NCI-H524 (cell line): ENCODE results near the gene IL1B.

ENCODE experiments used
- DNase-seq, 2 experiments: peaks; one replicate each; lab custom pipeline; 2025; lab: John Stamatoyannopoulos, UW

The IL1B gene

GRCh38 chr2:112836695-112837117, at the start of gene IL1B:
Gene IL1B (minus strand): TSS chr2:112836779. CDS start chr2:112836229, 550 bp downstream.
- no peak for DNase-seq

- DNase-seq = no peak
Measured at GRCh38 chr2:112886291-112886690, 49.7 kb upstream of the IL1B start.

DNA sequence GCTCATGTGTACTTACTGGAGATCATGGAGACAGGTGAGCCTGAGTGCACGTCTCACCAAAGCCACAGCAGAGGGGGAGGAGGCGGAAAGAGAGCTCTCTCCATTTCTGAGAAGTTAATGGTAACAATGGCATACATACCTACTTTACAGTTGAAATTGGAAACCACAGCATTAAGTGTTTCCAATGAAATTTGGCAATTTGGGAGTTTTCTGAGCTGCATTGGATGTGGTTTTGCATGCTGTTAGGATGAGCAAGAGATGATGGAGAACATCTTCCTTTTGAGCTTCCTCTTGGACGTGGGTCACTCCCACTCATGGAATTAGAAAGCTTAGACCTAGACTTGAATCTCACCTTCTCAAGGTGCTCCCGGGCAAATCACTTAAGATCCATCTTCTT, 48.9 kb upstream of the IL1B start:
- DNase-seq = no peak

DNA sequence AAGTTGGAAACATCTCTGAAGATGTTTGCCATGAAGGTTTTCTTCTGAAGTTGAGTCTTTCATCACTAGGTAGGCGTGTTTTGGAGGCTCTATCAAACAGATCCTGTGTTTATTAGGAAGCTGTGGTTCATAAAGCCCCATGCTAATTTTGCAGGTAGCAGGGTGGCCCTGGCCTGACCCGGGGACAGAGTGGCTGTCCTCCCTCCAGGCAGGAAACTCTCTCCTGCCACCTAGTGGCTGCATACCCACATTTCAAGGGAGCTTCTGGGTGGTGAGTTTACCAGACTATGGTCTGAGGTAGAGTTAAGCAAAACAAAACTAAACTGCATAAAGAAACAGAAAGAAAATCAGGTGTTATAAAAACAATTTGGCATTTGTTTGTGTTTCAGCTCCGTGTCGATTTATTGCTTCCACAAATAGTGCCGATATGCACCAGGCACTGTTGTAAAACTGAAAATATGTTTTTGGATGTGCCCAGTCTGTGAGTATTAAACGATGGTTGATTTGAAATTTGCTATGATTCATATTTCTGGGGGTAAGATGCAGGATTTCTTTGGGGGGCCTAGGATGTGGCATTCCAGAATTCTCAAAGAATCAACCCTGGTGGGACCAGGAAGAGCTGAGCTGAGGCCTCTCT, 48.4 kb upstream of the IL1B start:
- no peak for DNase-seq

GRCh38 chr2:112883669-112884068, 47.1 kb upstream of the IL1B start:
- DNase-seq = no peak

GRCh38 chr2:112881217-112881985, 44.8 kb upstream of the IL1B start:
- DNase-seq = peak in 1 of 2 experiments; percentile 41

DNA sequence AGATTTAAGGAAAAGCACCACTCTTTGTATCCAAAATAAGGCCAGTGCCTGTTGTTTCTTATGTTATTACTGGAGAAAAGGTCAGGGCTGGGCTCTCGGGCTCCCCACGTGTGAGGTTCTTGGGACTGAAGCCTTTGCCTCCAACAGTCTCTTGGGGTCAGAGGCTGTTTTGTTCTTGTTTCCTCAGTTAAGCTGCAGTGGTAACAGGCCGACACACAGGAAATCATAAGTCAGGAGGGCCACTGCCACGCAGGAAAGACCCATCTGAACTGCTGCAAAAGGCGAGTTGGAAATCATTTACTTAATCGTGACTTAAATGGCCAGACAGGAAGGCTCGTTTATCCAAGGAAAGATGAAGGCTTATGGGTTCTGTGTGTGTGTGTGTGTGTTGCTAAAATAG, 44.1 kb upstream of the IL1B start:
- DNase-seq = no peak

DNA sequence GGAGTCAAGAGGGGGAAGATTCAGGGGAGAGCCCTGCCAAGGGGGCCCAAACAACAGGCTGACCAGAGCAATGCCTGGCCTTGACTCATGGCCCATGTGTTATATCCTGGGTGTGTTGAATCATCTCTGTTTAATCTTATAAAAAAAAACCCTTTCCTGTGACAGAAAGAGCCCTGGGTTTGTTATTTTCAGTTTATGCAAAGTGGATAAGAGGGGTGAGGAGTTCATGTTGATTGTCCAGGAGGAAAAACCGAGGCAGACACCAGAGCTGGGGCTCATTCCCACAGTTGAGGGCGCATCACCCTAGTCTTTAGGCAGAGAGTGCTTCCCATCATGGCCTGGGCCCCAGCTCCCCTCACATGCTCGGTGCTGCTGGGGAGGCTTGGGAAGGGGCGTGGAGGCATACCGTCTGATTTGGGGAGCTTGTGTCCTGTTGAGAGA, 43.5 kb upstream of the IL1B start:
- no peak for DNase-seq

DNA sequence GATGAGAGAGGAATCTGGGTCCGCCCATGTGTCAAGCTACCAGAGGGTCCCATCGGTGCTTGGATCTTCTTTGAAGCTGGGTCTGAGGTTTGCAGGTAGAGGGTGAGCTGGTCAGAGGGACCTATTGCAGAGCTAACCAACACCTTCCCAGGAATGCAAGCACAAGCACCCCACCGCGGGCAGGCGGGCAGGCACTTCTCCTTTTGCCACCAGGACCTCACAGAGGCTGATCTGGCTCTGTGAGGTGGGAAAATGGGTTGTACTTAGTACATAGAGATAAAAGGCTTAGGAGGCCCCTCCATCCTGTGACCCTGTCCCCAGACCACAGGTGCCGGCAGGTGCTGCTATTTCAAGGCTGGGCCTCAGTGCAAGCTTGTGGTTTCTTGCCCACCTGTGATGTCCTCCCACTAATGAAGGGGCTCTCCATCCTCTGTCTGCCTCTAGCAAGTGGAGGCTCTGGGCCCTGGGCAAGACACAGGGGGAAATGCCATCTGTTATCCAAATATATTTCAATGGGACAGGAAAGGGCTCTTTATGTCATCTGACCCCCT, 43.0 kb upstream of the IL1B start:
- DNase-seq = no peak

DNA sequence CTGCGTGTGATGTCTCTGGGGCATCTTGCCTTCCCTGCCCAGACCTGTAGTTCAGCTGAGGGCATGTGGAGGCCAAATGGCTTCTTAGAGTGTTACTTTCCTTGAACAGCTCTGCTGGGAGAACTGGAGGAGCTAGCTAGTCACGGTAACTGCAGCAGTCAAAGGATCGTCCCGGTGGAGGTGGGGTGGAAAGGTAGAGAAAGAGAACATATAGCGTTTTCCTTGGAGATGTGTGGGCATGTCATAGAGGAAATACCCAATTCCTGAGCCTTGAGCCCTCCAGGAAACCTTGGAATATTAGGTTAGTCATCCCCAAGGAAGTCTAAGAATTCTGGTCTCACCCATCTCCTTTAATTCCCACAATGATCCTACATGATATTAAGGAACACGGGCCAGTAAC, 40.8 kb upstream of the IL1B start:
- DNase-seq = no peak

GRCh38 chr2:112876971-112877361, 40.4 kb upstream of the IL1B start:
- DNase-seq = no peak

DNA sequence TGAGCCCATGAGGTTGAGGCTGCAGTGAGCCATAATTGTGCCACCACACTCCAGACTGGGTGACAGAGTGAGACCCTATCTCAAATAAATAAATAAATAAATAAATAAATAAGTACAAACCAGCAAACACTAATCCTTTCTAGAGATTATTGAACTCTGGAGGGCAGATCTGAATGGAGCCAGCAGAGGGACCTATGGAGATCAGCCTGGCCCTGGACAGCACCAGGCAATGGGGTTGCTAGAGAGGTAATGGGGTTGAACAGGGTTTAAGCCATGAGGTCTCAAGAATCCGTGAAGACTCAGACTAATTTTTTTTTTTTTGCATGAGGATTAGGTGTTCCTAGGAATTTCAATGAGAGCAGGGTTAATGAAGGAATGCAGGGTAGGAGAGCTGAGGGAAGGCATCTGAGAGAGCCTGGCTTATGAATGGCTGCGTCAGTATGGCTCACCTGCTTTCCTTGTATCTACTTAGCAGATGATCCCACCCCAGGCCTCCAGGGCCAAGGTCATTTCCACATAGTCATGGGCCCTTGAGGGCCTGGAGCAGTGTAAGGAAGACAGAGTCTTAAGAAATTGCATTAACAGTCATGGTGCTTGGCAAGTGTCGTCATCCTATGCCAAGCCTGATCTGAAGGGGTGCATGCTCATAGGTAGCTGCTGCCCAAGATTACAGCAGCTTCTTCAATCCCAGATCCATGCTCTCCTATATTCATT, 39.8 kb upstream of the IL1B start:
- no peak for DNase-seq

DNA sequence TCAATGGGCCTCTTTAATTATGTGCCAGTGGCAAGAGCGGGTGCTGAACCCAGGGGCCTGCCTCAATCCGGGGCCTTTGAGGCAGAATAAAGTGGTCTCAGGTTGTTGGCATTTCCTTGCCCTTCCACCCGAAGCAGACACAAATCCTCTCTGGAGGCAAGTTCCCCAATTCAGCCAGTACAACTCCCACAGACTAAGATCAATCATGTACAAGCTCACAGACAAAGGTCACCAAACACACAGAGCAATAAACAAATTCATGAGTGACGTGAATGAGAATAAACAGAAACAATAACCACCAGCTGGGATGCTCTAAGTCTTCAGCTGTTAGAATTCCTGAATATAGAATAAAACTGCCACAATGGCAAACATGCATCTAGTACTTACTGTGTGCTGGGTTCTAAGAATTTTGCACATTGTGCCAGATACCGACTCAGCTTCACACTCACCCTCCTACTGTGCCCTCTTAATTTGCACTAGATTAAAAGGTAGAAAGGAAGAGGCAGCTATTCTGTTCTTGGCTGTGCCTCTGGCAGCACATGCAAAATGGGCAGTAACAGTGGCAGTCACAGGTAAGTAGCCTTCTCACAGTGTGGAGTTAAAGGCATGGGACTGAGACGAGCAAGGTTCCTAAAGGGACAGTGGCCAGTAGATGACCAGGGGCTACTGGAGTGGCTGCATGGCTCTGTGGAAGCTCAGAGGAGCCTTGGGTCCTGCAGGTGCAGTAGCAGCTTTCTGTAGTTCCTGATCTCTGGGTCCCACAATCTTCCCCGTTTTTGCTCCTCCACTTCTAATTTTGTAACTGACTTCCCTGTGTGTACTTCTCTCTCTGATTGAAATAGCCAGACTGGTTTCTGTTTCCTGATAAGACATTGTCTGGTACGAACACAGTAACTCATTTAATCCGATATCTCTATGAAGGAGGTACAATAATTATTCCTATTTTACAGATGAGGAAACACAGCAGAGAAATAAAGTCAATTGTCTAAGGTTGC, 34.6 kb upstream of the IL1B start:
- DNase-seq = no peak

DNA sequence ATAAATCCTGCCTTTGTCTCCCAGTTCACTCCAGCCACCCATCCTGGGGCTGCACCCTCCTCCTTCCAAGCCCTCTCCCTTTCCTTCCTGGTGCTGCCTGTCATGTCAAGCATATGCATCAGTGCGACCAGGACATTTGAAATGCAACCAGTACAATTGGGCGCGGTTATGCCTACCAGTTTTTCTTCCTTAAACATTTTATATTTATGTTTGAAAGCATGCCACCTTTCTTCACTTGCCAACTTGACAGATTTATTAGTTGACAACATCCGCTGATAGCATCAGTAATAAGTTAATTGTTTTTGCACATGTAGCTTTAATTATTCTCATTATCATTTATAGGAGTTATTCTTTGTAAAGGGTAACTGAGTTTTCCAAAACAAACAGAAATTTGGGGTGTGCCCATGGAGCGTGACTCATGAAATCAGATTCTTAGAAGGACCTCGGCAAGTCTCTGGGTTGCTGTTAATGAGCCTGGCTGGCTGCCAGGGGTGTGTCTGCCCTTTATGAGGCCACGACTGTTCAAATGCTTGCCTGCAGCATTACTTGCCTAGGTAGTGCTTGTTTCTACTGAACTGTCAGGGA, 32.8 kb upstream of the IL1B start:
- peak in 1 of 2 experiments; percentile 42 for DNase-seq

- no peak for DNase-seq
Measured at GRCh38 chr2:112867701-112868631, 31.4 kb upstream of the IL1B start.

- DNase-seq = no peak
Measured at GRCh38 chr2:112866128-112866835, 29.7 kb upstream of the IL1B start.

GRCh38 chr2:112864072-112864471, 27.5 kb upstream of the IL1B start:
- no peak for DNase-seq

GRCh38 chr2:112859406-112860183, 23.0 kb upstream of the IL1B start:
- DNase-seq = peak in 1 of 2 experiments; percentile 1
